GM23338 (cell line): Measurements from ENCODE around the gene CLDN9. TPM values are rescaled to one million over a fixed set of nuclear protein-coding genes. Genes with fewer than 3 reads are reported as not detected.
A peak's percentile ranks its signal among the peaks of the same experiment; 100 is the strongest.

Source experiments
- ATAC-seq: fragments of 200-7000 bp; cut with Tn5 transposase; 3 replicates; pipeline ENCODE4 v1.9.1; 2020
- DNase-seq: peaks from one replicate; pipeline ENCODE4 v3.0.0-alpha.2; 2015; ENCODE audit warnings: low spot score
- H2AFZ ChIP-seq: fragments of 200-600 bp; sonication (generic); 2 replicates; pipeline ENCODE4 v1.8.0; 2016; ENCODE audit warnings: antibody characterized with exemption, mild to moderate bottlenecking, moderate library complexity
- H3F3A ChIP-seq: fragments of 200-600 bp; sonication (generic); replicated peaks from 2 replicates; pipeline ENCODE4 v1.8.0; 2017; ENCODE audit warnings: antibody characterized with exemption, mixed run types, low read depth
- H3K27ac ChIP-seq: fragments of 200-600 bp; sonication (generic); 2 replicates; pipeline ENCODE4 v1.6.1; 2016; ENCODE audit warnings: low read depth
- H3K27me3 ChIP-seq: fragments of 200-600 bp; sonication (generic); 2 replicates; pipeline ENCODE4 v1.8.0; 2016; ENCODE audit warnings: mild to moderate bottlenecking, mixed run types, moderate library complexity; ENCODE audit not compliant: insufficient read depth
- H3K36me3 ChIP-seq: fragments of 200-600 bp; sonication (generic); 2 replicates; pipeline ENCODE4 v1.8.0; 2016; ENCODE audit warnings: mild to moderate bottlenecking; ENCODE audit not compliant: insufficient read depth
- H3K4me1 ChIP-seq: fragments of 200-600 bp; sonication (generic); 2 replicates; pipeline ENCODE4 v1.8.0; 2016; ENCODE audit warnings: mild to moderate bottlenecking, moderate library complexity; ENCODE audit not compliant: insufficient read depth
- H3K4me2 ChIP-seq: fragments of 200-600 bp; sonication (generic); 2 replicates; pipeline ENCODE4 v1.7.1; 2017; ENCODE audit warnings: mixed run types
- H3K4me3 ChIP-seq: fragments of 200-600 bp; sonication (generic); 2 replicates; pipeline ENCODE4 v1.6.1; 2016; ENCODE audit warnings: mixed run types
- H3K79me2 ChIP-seq: fragments of 200-600 bp; sonication (generic); replicated peaks from 2 replicates; pipeline ENCODE4 v1.8.0; 2017; ENCODE audit warnings: mild to moderate bottlenecking; ENCODE audit not compliant: insufficient read depth
- H3K9me2 ChIP-seq: fragments of 200-600 bp; sonication (generic); 2 replicates; pipeline ENCODE4 v1.8.0; 2017; ENCODE audit not compliant: insufficient read depth
- H4K20me1 ChIP-seq: fragments of 200-600 bp; sonication (generic); replicated peaks from 2 replicates; pipeline ENCODE4 v1.8.0; 2017; ENCODE audit warnings: mild to moderate bottlenecking; ENCODE audit not compliant: insufficient read depth
- H3K27ac Mint-ChIP-seq: 2 replicates; pipeline ENCODE4 v1.8.0; 2020; ENCODE audit warnings: inconsistent platforms, mild to moderate bottlenecking, moderate library complexity, mixed read lengths
- H3K27me3 Mint-ChIP-seq: 3 replicates; pipeline ENCODE4 v1.8.0; 2022; ENCODE audit warnings: low read depth, mild to moderate bottlenecking, moderate library complexity, mixed read lengths, inconsistent platforms; ENCODE audit not compliant: insufficient read depth, poor library complexity
- H3K36me3 Mint-ChIP-seq: 3 replicates; pipeline ENCODE4 v1.8.0; 2021; ENCODE audit warnings: low read depth, mild to moderate bottlenecking, inconsistent platforms, moderate library complexity, mixed read lengths
- H3K4me1 Mint-ChIP-seq: 3 replicates; pipeline ENCODE4 v1.8.0; 2020; ENCODE audit warnings: mild to moderate bottlenecking, inconsistent platforms, mixed read lengths
- H3K4me3 Mint-ChIP-seq: 3 replicates; pipeline ENCODE4 v1.8.0; 2021; ENCODE audit warnings: moderate library complexity, mild to moderate bottlenecking, inconsistent platforms, mixed read lengths
- H3K9me3 Mint-ChIP-seq: 3 replicates; pipeline ENCODE4 v1.8.0; 2020; ENCODE audit warnings: moderate library complexity, mild to moderate bottlenecking, inconsistent platforms, mixed read lengths
- CREB1 ChIP-seq: fragments of 250-450 bp; sonication (Bioruptor Pico); IDR thresholded peaks from 2 replicates; pipeline ENCODE4 v1.5.0; 2020; ENCODE audit warnings: low read depth, mild to moderate bottlenecking, moderate library complexity
- EZH2 ChIP-seq: fragments of 200-600 bp; sonication (generic); IDR thresholded peaks from one replicate; pipeline ENCODE4 v1.8.0; 2017; ENCODE audit warnings: antibody characterized with exemption, mild to moderate bottlenecking, low read depth; ENCODE audit not compliant: unreplicated experiment
- EZH2phosphoT487 ChIP-seq: fragments of 200-600 bp; sonication (generic); IDR thresholded peaks from one replicate; pipeline ENCODE4 v1.8.1; 2018; ENCODE audit warnings: antibody characterized with exemption; ENCODE audit not compliant: unreplicated experiment
- JUNB ChIP-seq: IDR thresholded peaks from one replicate; pipeline ENCODE4 v1.6.1; 2016; ENCODE audit warnings: antibody characterized with exemption; ENCODE audit not compliant: unreplicated experiment
- NANOG ChIP-seq: IDR thresholded peaks from 2 replicates; pipeline ENCODE4 v1.6.1; 2016; ENCODE audit warnings: antibody characterized with exemption, borderline replicate concordance
- POLR2AphosphoS5 ChIP-seq: IDR thresholded peaks from 2 replicates; pipeline ENCODE4 v1.6.1; 2016; ENCODE audit warnings: antibody characterized with exemption, low read depth
- REST ChIP-seq: IDR thresholded peaks from one replicate; pipeline ENCODE4 v1.6.1; 2018; ENCODE audit warnings: antibody characterized with exemption; ENCODE audit not compliant: unreplicated experiment
- STAT1 ChIP-seq: IDR thresholded peaks from one replicate; pipeline ENCODE4 v1.6.1; 2016; ENCODE audit warnings: antibody characterized with exemption; ENCODE audit not compliant: unreplicated experiment
- ZNF114 ChIP-seq: fragments of 250-450 bp; sonication (Bioruptor Pico); IDR thresholded peaks from 2 replicates; pipeline ENCODE4 v1.5.0; 2020; ENCODE audit warnings: mild to moderate bottlenecking, moderate library complexity
- ZNF331 ChIP-seq: fragments of 250-450 bp; sonication (Bioruptor Pico); IDR thresholded peaks from 2 replicates; pipeline ENCODE4 v1.5.0; 2020; ENCODE audit warnings: low read depth, mild to moderate bottlenecking, moderate library complexity
- ZNF462 ChIP-seq: fragments of 250-450 bp; sonication (Bioruptor Pico); IDR thresholded peaks from 2 replicates; pipeline ENCODE4 v1.5.0; 2020; ENCODE audit warnings: mild to moderate bottlenecking, moderate library complexity
- polyA plus RNA-seq: library from polyadenylated mRNA; unstranded; fragments of >200 nt; fragmentation: Nextera tagmentation; extraction: Ambion mirVana; gene quantifications from 2 replicates; pipeline ENCODE4 v1.2.1, GENCODE V29; 2016
- total RNA-seq: library from RNA; depleted of rRNA; stranded (reverse); fragments of >200 nt; shearing (Covaris generic); gene quantifications from 2 replicates; pipeline ENCODE4 v1.2.3, GENCODE V29; 2014
- TF ChIP-seq, protein P1 (sequence below): IDR thresholded peaks from 2 replicates; pipeline ENCODE4 v1.6.1; 2016; ENCODE audit warnings: antibody characterized with exemption
- TF ChIP-seq, protein P2 (sequence below), 2 experiments: fragments of 200-600 bp in 1 of 2; sonication (generic) in 1 of 2; conservative IDR thresholded peaks; 2 replicates each; pipeline versions ENCODE4 v1.5.1 to v1.6.1; 2016 to 2017; ENCODE audit warnings: antibody characterized with exemption in 2 of 2, low read depth in 2 of 2, mild to moderate bottlenecking in 2 of 2, moderate library complexity in 1 of 2

Gene CLDN9
- total and polyA plus RNA-seq, 2 experiments from 2014 or later, result 1.8 to 3.0 TPM

DNA sequence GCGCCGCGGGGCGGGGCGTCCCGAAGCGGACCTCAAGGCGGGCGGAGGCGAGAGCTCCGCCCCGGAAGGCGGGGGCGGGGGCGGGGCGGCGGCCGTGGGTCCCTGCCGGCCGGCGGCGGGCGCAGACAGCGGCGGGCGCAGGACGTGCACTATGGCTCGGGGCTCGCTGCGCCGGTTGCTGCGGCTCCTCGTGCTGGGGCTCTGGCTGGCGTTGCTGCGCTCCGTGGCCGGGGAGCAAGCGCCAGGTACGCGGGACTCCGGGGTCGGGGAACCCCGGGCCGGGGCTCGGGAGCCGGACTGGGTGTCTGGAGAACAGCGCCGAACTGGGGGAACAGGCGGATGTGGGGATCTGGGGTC is 7.5 kb downstream of the CLDN9 start, which contains the start of gene TNFRSF12A:
TNFRSF12A (plus strand) TSS at position 122 of the 357 bp plus-strand sequence; CDS start at position 152, 30 bp downstream.
- peaks cover 40% of the 10 kb centered on the region for H4K20me1 ChIP-seq
- H3K27ac ChIP-seq, result peak within 1 kb of the TSS; percentile 99
- H3K27me3 Mint-ChIP-seq, result peaks cover 47% of the 10 kb centered on the region
- peaks cover 40% of the 10 kb centered on the region for H3K4me1 Mint-ChIP-seq
- peak within 1 kb of the TSS; percentile 96 for H3K4me3 Mint-ChIP-seq
- TF ChIP-seq ZNF462 (CRISPR knock-in tag) (no peak), ZNF331 (CRISPR knock-in tag) (no peak), JUNB (no peak), POLR2AphosphoS5 (peak; percentile 92), ZNF114 (no peak), REST (no peak), EZH2 (no peak), EZH2phosphoT487 (no peak), CREB1 (no peak), NANOG (no peak), STAT1 (no peak)
- TF ChIP-seq, protein P1, sequence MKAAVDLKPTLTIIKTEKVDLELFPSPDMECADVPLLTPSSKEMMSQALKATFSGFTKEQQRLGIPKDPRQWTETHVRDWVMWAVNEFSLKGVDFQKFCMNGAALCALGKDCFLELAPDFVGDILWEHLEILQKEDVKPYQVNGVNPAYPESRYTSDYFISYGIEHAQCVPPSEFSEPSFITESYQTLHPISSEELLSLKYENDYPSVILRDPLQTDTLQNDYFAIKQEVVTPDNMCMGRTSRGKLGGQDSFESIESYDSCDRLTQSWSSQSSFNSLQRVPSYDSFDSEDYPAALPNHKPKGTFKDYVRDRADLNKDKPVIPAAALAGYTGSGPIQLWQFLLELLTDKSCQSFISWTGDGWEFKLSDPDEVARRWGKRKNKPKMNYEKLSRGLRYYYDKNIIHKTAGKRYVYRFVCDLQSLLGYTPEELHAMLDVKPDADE, result 0 out of 2 replicates have a peak, but pooled peaks have one; percentile 23
- TF ChIP-seq, protein P2, sequence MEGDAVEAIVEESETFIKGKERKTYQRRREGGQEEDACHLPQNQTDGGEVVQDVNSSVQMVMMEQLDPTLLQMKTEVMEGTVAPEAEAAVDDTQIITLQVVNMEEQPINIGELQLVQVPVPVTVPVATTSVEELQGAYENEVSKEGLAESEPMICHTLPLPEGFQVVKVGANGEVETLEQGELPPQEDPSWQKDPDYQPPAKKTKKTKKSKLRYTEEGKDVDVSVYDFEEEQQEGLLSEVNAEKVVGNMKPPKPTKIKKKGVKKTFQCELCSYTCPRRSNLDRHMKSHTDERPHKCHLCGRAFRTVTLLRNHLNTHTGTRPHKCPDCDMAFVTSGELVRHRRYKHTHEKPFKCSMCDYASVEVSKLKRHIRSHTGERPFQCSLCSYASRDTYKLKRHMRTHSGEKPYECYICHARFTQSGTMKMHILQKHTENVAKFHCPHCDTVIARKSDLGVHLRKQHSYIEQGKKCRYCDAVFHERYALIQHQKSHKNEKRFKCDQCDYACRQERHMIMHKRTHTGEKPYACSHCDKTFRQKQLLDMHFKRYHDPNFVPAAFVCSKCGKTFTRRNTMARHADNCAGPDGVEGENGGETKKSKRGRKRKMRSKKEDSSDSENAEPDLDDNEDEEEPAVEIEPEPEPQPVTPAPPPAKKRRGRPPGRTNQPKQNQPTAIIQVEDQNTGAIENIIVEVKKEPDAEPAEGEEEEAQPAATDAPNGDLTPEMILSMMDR (conservative IDR thresholded peaks at IDR 0.05; ENCODE audit: low read depth in 2 of 2), result no peak
- peaks cover 55% of the 10 kb centered on the region for H3F3A ChIP-seq
- DNase-seq, result peak; percentile 92
- peak within 1 kb of the TSS; percentile 98 for H3K27ac Mint-ChIP-seq
- H3K9me2 ChIP-seq, result no peaks in the 10 kb centered on the region
- H3K4me2 ChIP-seq, result peak within 1 kb of the TSS; percentile 97
- no peaks in the 10 kb centered on the region; the same call in 1 of the 2 replicates for H3K27me3 ChIP-seq
- peaks cover 40% of the 10 kb centered on the region for H3K79me2 ChIP-seq
- H3K4me1 ChIP-seq, result peaks cover 43% of the 10 kb centered on the region
- peak; percentile 1; the same call in 2 of the 3 replicates for ATAC-seq
- peak within 1 kb of the TSS; percentile 78; the same call in 1 of the 2 replicates for H2AFZ ChIP-seq
- peaks cover 39% of the 10 kb centered on the region for H3K36me3 Mint-ChIP-seq
- H3K4me3 ChIP-seq, result peak within 1 kb of the TSS; percentile 85
- no peaks in the 10 kb centered on the region for H3K36me3 ChIP-seq
- H3K9me3 Mint-ChIP-seq, result peaks cover 7% of the 10 kb centered on the region; the same call in 2 of the 3 replicates
